GM12864 (cell line): ENCODE results near the gene RTN4RL2.
A peak's percentile ranks its signal among the peaks of the same experiment; 100 is the strongest.

Experiments used
- DNase-seq: peaks from one replicate; pipeline ENCODE4 v3.0.0-alpha.2; 2011; ENCODE audit warnings: low read depth
- H3K4me3 ChIP-seq: 2 replicates; pipeline ENCODE4 v1.5.1; 2011; ENCODE audit warnings: mild to moderate bottlenecking, low read depth, low read length, control low read depth
- CTCF ChIP-seq: IDR thresholded peaks from 2 replicates; pipeline ENCODE4 v1.5.1; 2011; ENCODE audit warnings: low read depth, mild to moderate bottlenecking, moderate library complexity, low read length, control low read depth, inconsistent platforms; ENCODE audit errors: missing control alignments

RTN4RL2 gene

GRCh38 chr11:57457643-57458023 is 2.7 kb upstream of the RTN4RL2 start:
- TF ChIP-seq CTCF: no peak
- no peak for DNase-seq
- H3K4me3 ChIP-seq: no peak overlapping the region

- no peak overlapping the region; the same call in none of the 2 replicates for H3K4me3 ChIP-seq
- no peak for TF ChIP-seq CTCF
- DNase-seq: no peak
These were observed 2.3 kb upstream of the RTN4RL2 start for GRCh38 chr11:57458060-57458409.

- H3K4me3 ChIP-seq: peak overlapping the region; percentile 14
- TF ChIP-seq CTCF: peak; percentile 77
- DNase-seq: no peak
These were observed 1.7 kb upstream of the RTN4RL2 start for GRCh38 chr11:57458410-57459163.

- no peak for TF ChIP-seq CTCF
- DNase-seq: no peak
- peak overlapping the region; percentile 14 for H3K4me3 ChIP-seq
These were observed 935 bp upstream of the RTN4RL2 start for GRCh38 chr11:57459164-57460021.

GRCh38 chr11:57460758-57461749 is 726 bp downstream of the RTN4RL2 start:
- no peak overlapping the region; the same call in 1 of the 2 replicates for H3K4me3 ChIP-seq
- TF ChIP-seq CTCF: no peak
- no peak for DNase-seq

- no peak overlapping the region for H3K4me3 ChIP-seq
- no peak for TF ChIP-seq CTCF
- no peak for DNase-seq
These were observed 1.6 kb downstream of the RTN4RL2 start for GRCh38 chr11:57461841-57462489.
